GM19099 (cell line): ENCODE measurements around the gene KHNYN.

Experiments
- POLR2A ChIP-seq: IDR thresholded peaks from 3 replicates; pipeline ENCODE4 v1.6.1; 2011; ENCODE audit warnings: low read depth; ENCODE audit not compliant: insufficient read length; ENCODE audit errors: extremely low read depth

The KHNYN gene

GRCh38 chr14:24415421-24416253 lies 14.1 kb upstream of the KHNYN start:
- TF ChIP-seq POLR2A = no peak

- no peak for TF ChIP-seq POLR2A
Measured at GRCh38 chr14:24416254-24416931, 13.4 kb upstream of the KHNYN start.

- no peak for TF ChIP-seq POLR2A
Measured at GRCh38 chr14:24416932-24417619, 12.7 kb upstream of the KHNYN start.

- TF ChIP-seq POLR2A = no peak
Measured at GRCh38 chr14:24417832-24418491, 11.8 kb upstream of the KHNYN start.

- TF ChIP-seq POLR2A = no peak
Measured at GRCh38 chr14:24418492-24418873, 11.3 kb upstream of the KHNYN start.

- TF ChIP-seq POLR2A = no peak
Measured at GRCh38 chr14:24422261-24422660, 7.5 kb upstream of the KHNYN start.

- TF ChIP-seq POLR2A = no peak
Measured at GRCh38 chr14:24422694-24423601, 6.8 kb upstream of the KHNYN start.

- no peak for TF ChIP-seq POLR2A
Measured at GRCh38 chr14:24425704-24426103, 4.0 kb upstream of the KHNYN start.

GRCh38 chr14:24426150-24426911 lies 3.4 kb upstream of the KHNYN start:
- TF ChIP-seq POLR2A = no peak

GRCh38 chr14:24426912-24427536 lies 2.7 kb upstream of the KHNYN start:
- no peak for TF ChIP-seq POLR2A

GRCh38 chr14:24427537-24428508 lies 1.9 kb upstream of the KHNYN start:
- TF ChIP-seq POLR2A = no peak
